Endometrial microvascular endothelial cells (primary cell): Measurements from ENCODE around the gene TIAM2. TPM values are rescaled to one million over a fixed set of nuclear protein-coding genes. Genes with fewer than 3 reads are reported as not detected.
"Not testable (repeated sequence)": the region's sequence is repeated elsewhere in the genome, so short reads cannot be mapped to it uniquely, and the experiment has no call there.

ENCODE experiments used
- in situ Hi-C: cut with HindIII; loops from 2 replicates; pipeline ENCODE4 v1.10.0; 2017; ENCODE audit warnings: low sequenced_read_pairs, low pct_unique_long_range_greater_than_20kb; ENCODE audit errors: inconsistent ontology term
- total RNA-seq: library from RNA; depleted of rRNA; stranded (reverse); fragments of >200 nt; gene quantifications from one replicate; pipeline ENCODE4 v1.2.3, GENCODE V29; 2015; ENCODE audit errors: inconsistent ontology term

TIAM2 gene
- total RNA-seq, 1 donor from 2014 or later, result 11.2 TPM

GRCh38 chr6:155196911-155197310, 201.8 kb downstream of the TIAM2 start:
- in situ Hi-C loops, result no loop called here

- in situ Hi-C loops, result no loop called here
Observed at GRCh38 chr6:155197932-155198331, 202.8 kb downstream of the TIAM2 start.

GRCh38 chr6:155200012-155200411, 204.9 kb downstream of the TIAM2 start:
- in situ Hi-C loops, result no loop called here

- in situ Hi-C loops, result no loop called here
Observed at GRCh38 chr6:155201461-155202226, 206.5 kb downstream of the TIAM2 start.

GRCh38 chr6:155207223-155207622, 212.1 kb downstream of the TIAM2 start:
- in situ Hi-C loops, result no loop called here

GRCh38 chr6:155212106-155212505, 217.0 kb downstream of the TIAM2 start:
- in situ Hi-C loops, result no loop called here

GRCh38 chr6:155212616-155213380, 217.7 kb downstream of the TIAM2 start:
- in situ Hi-C loops, result no loop called here

- in situ Hi-C loops, result no loop called here
Observed at GRCh38 chr6:155213611-155214372, 218.7 kb downstream of the TIAM2 start.

- in situ Hi-C loops, result no loop called here
Observed at GRCh38 chr6:155215906-155216305, 220.8 kb downstream of the TIAM2 start.

- in situ Hi-C loops, result no loop called here
Observed at GRCh38 chr6:155216312-155217046, 221.4 kb downstream of the TIAM2 start.

- in situ Hi-C loops, result not testable (repeated sequence)
Observed at GRCh38 chr6:155218711-155219110, 223.6 kb downstream of the TIAM2 start.

GRCh38 chr6:155219299-155219698, 224.2 kb downstream of the TIAM2 start:
- in situ Hi-C loops, result no loop called here

- in situ Hi-C loops, result no loop called here
Observed at GRCh38 chr6:155219858-155220301, 224.8 kb downstream of the TIAM2 start.

- in situ Hi-C loops, result no loop called here
Observed at GRCh38 chr6:155221086-155221485, 226.0 kb downstream of the TIAM2 start.

GRCh38 chr6:155222506-155222905, 227.4 kb downstream of the TIAM2 start:
- in situ Hi-C loops, result no loop called here

- in situ Hi-C loops, result no loop called here
Observed at GRCh38 chr6:155223646-155224451, 228.7 kb downstream of the TIAM2 start.

- in situ Hi-C loops, result no loop called here
Observed at GRCh38 chr6:155224618-155225017, 229.5 kb downstream of the TIAM2 start.

GRCh38 chr6:155227046-155227445, 231.9 kb downstream of the TIAM2 start:
- in situ Hi-C loops, result no loop called here
